Activated CD8-positive, alpha-beta memory T cell treated with anti-CD3 and anti-CD28 coated beads, Interleukin-2, amount 10 ng/mL, durations not matched to agents 7 days and 5 days (primary cell): ENCODE measurements around the gene SPTSSA. TPM values are rescaled to one million over a fixed set of nuclear protein-coding genes. Genes with fewer than 3 reads are reported as not detected.
"Not testable (repeated sequence)": the region's sequence is repeated elsewhere in the genome, so short reads cannot be mapped to it uniquely, and the experiment has no call there.

Experiments
- ATAC-seq: fragments of 150-1000 bp; cut with Tn5 transposase; one replicate; pipeline ENCODE4 v1.10.0; 2021; ENCODE audit warnings: moderate library complexity
- CTCF ChIA-PET: fragments of 350-600 bp; sonication (Branson Sonifier 250); formaldehyde crosslinking; loops from one replicate; lab custom pipeline; 2021; ENCODE audit warnings: antibody characterized with exemption; lab: Charles Lee
- DNase-seq: peaks from one replicate; pipeline ENCODE4 v3.0.0-alpha.2; 2020
- H3K27ac Mint-ChIP-seq: one replicate; pipeline ENCODE4 v1.8.0; 2021; ENCODE audit warnings: mild to moderate bottlenecking, mixed read lengths
- H3K27me3 Mint-ChIP-seq: one replicate; pipeline ENCODE4 v1.8.0; 2021; ENCODE audit warnings: mixed read lengths
- H3K36me3 Mint-ChIP-seq: one replicate; pipeline ENCODE4 v1.8.0; 2021; ENCODE audit warnings: mild to moderate bottlenecking, mixed read lengths
- H3K4me1 Mint-ChIP-seq: one replicate; pipeline ENCODE4 v1.8.0; 2021; ENCODE audit warnings: mixed read lengths
- H3K4me3 Mint-ChIP-seq: one replicate; pipeline ENCODE4 v1.8.0; 2021; ENCODE audit warnings: mild to moderate bottlenecking, moderate library complexity, mixed read lengths
- H3K9me3 Mint-ChIP-seq: one replicate; pipeline ENCODE4 v1.8.0; 2022; ENCODE audit warnings: low read depth, mixed read lengths
- total RNA-seq, 2 experiments: library from RNA; stranded (reverse); gene quantifications; one replicate each; pipeline ENCODE4 v1.2.3, GENCODE V29; 2021

SPTSSA gene, protein sequence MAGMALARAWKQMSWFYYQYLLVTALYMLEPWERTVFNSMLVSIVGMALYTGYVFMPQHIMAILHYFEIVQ
- 10 to 100 TPM; 12.1 to 15.5 TPM for total RNA-seq

DNA sequence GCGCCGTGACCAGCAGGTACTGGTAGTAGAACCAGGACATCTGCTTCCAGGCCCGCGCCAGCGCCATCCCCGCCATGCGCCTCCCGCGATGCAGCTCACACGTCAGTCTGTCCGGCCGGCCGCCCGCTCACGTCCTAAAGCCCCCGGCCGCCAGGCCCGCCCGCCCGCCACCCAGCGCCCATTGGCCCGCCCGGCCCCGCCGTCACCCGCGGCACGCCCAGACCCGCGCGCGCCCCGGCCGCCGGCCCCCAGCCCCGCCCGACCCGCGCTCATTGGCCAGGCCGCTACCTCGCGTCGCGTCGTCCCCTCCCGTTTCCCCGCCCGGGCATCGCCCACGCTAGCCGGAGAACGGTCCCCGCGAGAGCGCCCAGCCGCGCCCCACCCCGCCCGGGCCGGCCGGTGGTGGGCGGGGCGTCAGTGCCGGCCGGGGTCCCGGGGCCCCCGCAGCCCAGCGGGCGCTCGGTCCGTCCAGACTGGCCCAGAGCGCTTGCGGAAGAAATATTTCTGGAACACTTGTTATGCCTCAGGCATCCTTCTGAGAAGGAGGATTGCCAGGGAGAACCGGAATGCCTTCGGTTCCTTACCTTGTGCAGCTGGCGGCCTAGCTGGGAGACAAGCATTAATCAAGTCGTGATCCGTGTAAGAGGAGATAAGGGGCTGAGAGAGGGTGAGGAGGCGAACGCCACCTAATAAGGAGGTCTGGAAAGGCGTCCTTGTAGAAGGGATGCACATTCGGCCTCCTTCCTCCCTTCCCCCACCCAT lies at the start of gene SPTSSA:
SPTSSA (minus strand) TSS at position 109 of the 762 bp plus-strand sequence; CDS start at position 76, 33 bp downstream.
- Mint-ChIP-seq H3K4me1 (peaks cover 25% of the 10 kb centered on the region), H3K4me3 (peak within 1 kb of the TSS; percentile 83), H3K27me3 (no peaks in the 10 kb centered on the region), H3K27ac (peak within 1 kb of the TSS; percentile 86), H3K9me3 (no peaks in the 10 kb centered on the region), H3K36me3 (peaks cover 4% of the 10 kb centered on the region)
- DNase-seq (peak; percentile 94), ATAC-seq (peak; percentile 97)
- CTCF ChIA-PET, result interaction anchor here (1.2 kb wide), 1 partner anchor 139 kb away, joined by 3 read pairs; no protein-coding TSS in a partner anchor

DNA sequence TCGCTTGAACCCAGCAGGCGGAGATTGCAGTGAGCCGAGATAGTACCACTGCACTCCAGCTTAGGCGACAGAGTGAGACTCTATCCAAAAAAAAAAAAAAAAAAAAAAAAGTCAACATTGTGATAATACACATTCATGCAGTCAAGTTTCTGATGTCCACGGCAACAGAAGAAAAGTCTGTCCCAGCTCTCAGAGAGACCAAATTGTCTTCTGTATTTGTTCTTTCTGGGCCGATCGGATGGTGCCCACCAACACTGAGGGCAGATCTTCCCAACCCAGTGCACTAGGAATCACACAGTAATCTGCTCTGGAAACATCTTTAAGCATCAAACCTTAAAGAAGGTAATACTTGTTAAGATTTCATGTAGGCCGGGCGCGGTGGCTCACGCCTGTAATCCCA lies 45.8 kb upstream of the SPTSSA start:
- CTCF ChIA-PET, result interaction anchor here (0.7 kb wide), 1 partner anchor 740 kb away, joined by 4 read pairs; no protein-coding TSS in a partner anchor
- no peak for ATAC-seq
- Mint-ChIP-seq H3K9me3 (no peaks in the 10 kb centered on the region), H3K27ac (no peak overlapping the region), H3K4me3 (no peak overlapping the region), H3K36me3 (no peaks in the 10 kb centered on the region), H3K4me1 (no peaks in the 10 kb centered on the region), H3K27me3 (no peaks in the 10 kb centered on the region)
- no peak for DNase-seq

GRCh38 chr14:34507459-34507858 lies 45.4 kb upstream of the SPTSSA start:
- Mint-ChIP-seq H3K4me3 (no peak overlapping the region), H3K27ac (no peak overlapping the region), H3K9me3 (no peaks in the 10 kb centered on the region), H3K27me3 (no peaks in the 10 kb centered on the region), H3K36me3 (no peaks in the 10 kb centered on the region), H3K4me1 (no peaks in the 10 kb centered on the region)
- ATAC-seq, result no peak
- no peak for DNase-seq
- CTCF ChIA-PET, result no interaction called here

DNA sequence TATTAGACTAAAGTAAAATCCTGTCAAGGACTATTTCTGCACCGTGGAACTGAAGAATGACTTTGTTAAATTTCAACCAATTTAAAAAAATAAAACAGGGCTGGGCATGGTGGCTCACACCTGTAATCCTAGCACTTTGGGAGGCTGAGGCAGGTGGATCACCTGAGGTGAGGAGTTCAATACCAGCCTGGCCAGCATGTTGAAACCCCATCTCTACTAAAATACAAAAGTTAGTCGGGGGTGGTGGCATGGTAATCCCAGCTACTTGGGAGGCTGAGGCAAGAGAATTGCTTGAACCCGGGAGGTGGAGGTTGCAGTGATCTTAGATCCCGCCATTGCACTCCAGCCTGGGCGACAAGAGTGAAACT lies 43.1 kb upstream of the SPTSSA start:
- H3K4me3 Mint-ChIP-seq, H3K9me3 Mint-ChIP-seq, H3K27ac Mint-ChIP-seq, H3K27me3 Mint-ChIP-seq, DNase-seq, ATAC-seq, CTCF ChIA-PET, H3K36me3 Mint-ChIP-seq, H3K4me1 Mint-ChIP-seq: not testable (repeated sequence)

- H3K4me1 Mint-ChIP-seq, H3K27ac Mint-ChIP-seq, H3K9me3 Mint-ChIP-seq, ATAC-seq, H3K36me3 Mint-ChIP-seq, DNase-seq, H3K27me3 Mint-ChIP-seq, H3K4me3 Mint-ChIP-seq, CTCF ChIA-PET: not testable (repeated sequence)
Observed at GRCh38 chr14:34504027-34504426, 42.0 kb upstream of the SPTSSA start.

- CTCF ChIA-PET, result interaction anchor here (0.9 to 1.7 kb wide), 2 partner anchors 171 to 173 kb away, joined by 3 to 6 read pairs; no protein-coding TSS in a partner anchor
- Mint-ChIP-seq H3K27me3 (no peaks in the 10 kb centered on the region), H3K4me1 (no peaks in the 10 kb centered on the region), H3K9me3 (no peaks in the 10 kb centered on the region), H3K27ac (no peak overlapping the region), H3K36me3 (no peaks in the 10 kb centered on the region), H3K4me3 (no peak overlapping the region)
- DNase-seq (no peak), ATAC-seq (no peak)
Observed at GRCh38 chr14:34502545-34503225, 40.6 kb upstream of the SPTSSA start.

GRCh38 chr14:34502001-34502400 lies 40.0 kb upstream of the SPTSSA start:
- Mint-ChIP-seq H3K27ac (no peak overlapping the region), H3K4me3 (no peak overlapping the region), H3K9me3 (no peaks in the 10 kb centered on the region), H3K4me1 (no peaks in the 10 kb centered on the region), H3K36me3 (no peaks in the 10 kb centered on the region), H3K27me3 (no peaks in the 10 kb centered on the region)
- ATAC-seq (no peak), DNase-seq (no peak)
- CTCF ChIA-PET, result interaction anchor here (0.9 to 1.7 kb wide), 2 partner anchors 170 to 173 kb away, joined by 3 to 6 read pairs; no protein-coding TSS in a partner anchor

DNA sequence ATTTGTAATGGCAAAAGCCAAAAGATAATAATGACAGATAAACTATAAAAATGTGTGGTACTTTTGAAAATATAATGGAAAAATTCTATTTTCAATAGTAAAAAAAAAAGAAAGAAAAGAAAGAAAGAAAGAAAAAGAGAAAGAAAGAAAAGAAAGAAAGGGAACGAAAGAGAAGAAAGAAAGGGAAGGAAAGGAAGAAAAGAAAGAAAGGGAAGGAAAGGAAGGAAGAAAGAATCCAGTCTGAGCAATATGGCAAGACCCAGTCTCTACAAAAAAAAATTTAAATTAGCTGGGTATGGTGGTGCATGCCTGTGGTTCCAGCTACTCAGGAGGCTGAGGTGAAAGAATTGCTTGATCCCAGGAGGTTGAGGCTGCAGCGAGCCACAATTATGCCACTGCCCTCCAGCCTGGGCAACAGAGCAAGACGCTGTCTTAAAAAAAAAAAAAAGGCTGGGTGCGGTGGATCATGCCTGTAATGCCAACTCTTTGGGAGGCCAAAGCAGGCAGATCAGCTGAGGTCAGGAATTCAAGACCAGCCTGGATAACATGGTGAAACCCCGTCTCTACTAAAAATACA lies 39.1 kb upstream of the SPTSSA start:
- no peaks in the 10 kb centered on the region for H3K27me3 Mint-ChIP-seq

GRCh38 chr14:34498684-34499412 lies 36.8 kb upstream of the SPTSSA start:
- Mint-ChIP-seq H3K9me3 (no peaks in the 10 kb centered on the region), H3K36me3 (no peaks in the 10 kb centered on the region), H3K27ac (no peak overlapping the region), H3K27me3 (no peaks in the 10 kb centered on the region), H3K4me1 (no peaks in the 10 kb centered on the region), H3K4me3 (no peak overlapping the region)
- CTCF ChIA-PET, result interaction anchor here (1.0 to 1.6 kb wide), 2 partner anchors 167 to 170 kb away, joined by 4 to 5 read pairs; no protein-coding TSS in a partner anchor
- no peak for DNase-seq
- ATAC-seq, result no peak

More for the DNA sequence above, 39.1 kb upstream of the SPTSSA start:
- no peak overlapping the region for H3K4me3 Mint-ChIP-seq
- no peak for DNase-seq
- H3K27ac Mint-ChIP-seq, result no peak overlapping the region
- no peaks in the 10 kb centered on the region for H3K9me3 Mint-ChIP-seq
- H3K36me3 Mint-ChIP-seq, result no peaks in the 10 kb centered on the region
- no peaks in the 10 kb centered on the region for H3K4me1 Mint-ChIP-seq
- ATAC-seq, result no peak
- CTCF ChIA-PET, result interaction anchor here (1.7 kb wide), 1 partner anchor 169 kb away, joined by 6 read pairs; no protein-coding TSS in a partner anchor

DNA sequence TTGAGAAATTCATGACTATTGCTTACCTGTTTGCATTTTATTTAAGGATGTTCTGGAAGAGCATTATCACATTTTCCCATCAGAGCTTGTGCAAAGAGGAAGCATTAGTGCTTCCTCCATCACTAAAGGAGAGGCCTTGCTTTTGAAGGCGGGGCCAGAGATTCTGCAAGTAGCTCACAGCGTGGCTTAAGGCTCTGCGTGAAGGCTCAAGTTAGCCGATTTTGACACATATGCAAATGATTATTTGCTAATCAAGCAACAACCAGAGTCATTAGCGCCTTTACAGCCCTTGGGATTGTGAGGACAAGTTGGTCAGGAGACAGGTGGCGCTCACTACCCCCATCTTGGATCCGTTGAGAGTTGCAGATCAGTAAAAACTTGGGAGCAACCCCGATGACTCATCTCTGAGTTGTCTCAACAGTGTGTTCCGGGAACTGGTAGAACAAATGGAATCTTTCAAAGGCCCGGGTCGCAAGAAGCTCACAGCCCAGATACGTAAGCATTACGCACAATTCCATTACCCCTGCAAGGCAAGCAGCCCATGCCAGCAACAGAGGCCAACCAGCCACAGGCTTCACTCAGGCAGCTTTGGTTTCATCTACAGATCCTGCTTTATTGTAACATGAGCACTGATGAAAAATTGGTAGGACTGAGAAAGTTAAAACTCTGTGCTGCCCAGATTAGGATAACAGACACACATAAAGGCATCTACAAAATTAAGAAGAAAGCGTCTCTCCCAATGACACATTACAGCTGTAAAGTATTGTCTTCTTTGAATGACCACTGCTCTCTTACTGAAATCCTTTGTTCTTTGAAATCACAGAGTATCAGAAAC lies 34.9 kb upstream of the SPTSSA start:
- ATAC-seq (no peak), DNase-seq (no peak)
- no peaks in the 10 kb centered on the region for H3K4me1 Mint-ChIP-seq
- H3K36me3 Mint-ChIP-seq, result no peaks in the 10 kb centered on the region
- no peak overlapping the region for H3K4me3 Mint-ChIP-seq
- H3K27ac Mint-ChIP-seq, result no peak overlapping the region
- CTCF ChIA-PET, result interaction anchor here (1.5 kb wide), 1 partner anchor 165 kb away, joined by 4 read pairs; no protein-coding TSS in a partner anchor
- H3K27me3 Mint-ChIP-seq, result no peaks in the 10 kb centered on the region
- no peaks in the 10 kb centered on the region for H3K9me3 Mint-ChIP-seq

DNA sequence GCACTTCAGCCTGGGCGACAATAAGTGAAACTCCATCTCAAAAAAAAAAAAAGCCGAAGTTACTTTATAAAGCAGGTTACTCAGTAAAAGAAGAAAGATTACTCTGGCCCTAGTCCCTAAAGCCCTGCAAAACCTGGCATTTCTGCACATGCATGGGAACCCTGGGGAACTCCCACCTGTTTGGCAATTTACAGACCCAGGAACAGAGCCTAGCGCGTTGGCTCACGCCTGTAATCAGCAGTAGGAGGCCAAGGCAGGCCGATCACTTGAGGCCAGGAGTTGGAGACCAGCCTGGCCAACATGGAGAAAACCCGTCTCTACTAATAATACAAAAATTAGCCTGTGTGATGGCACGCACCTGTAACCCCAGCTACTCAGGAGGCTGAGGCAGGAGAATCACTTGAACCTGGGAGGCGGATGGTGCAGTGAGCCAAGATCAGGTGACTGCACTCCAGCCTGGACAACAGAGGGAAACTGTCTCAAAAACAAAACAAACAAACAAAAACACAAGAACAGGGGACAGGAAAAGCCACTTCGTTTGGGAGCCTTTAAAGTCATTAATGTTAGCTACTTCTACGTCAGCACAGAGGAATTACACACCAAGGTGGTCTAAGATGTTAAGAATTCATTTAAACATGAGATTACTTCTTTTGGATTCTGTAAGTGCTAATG lies 34.1 kb upstream of the SPTSSA start:
- H3K27ac Mint-ChIP-seq, result no peak overlapping the region
- no peaks in the 10 kb centered on the region for H3K36me3 Mint-ChIP-seq
- ATAC-seq (no peak), DNase-seq (no peak)
- CTCF ChIA-PET, result interaction anchor here (1.5 kb wide), 1 partner anchor 164 kb away, joined by 4 read pairs; no protein-coding TSS in a partner anchor
- no peak overlapping the region for H3K4me3 Mint-ChIP-seq
- H3K9me3 Mint-ChIP-seq, result no peaks in the 10 kb centered on the region
- H3K27me3 Mint-ChIP-seq, result no peaks in the 10 kb centered on the region
- H3K4me1 Mint-ChIP-seq, result no peaks in the 10 kb centered on the region

- no peak for ATAC-seq
Observed at GRCh38 chr14:34489324-34489723, 27.3 kb upstream of the SPTSSA start.

More at GRCh38 chr14:34489324-34489723, 27.3 kb upstream of the SPTSSA start:
- Mint-ChIP-seq H3K4me1 (no peaks in the 10 kb centered on the region), H3K27me3 (no peaks in the 10 kb centered on the region), H3K36me3 (no peaks in the 10 kb centered on the region), H3K27ac (no peak overlapping the region), H3K9me3 (peaks cover 3% of the 10 kb centered on the region), H3K4me3 (no peak overlapping the region)
- DNase-seq, result no peak
- CTCF ChIA-PET, result no interaction called here
